ENCODE measurements around the gene FAM241A.

DNA sequence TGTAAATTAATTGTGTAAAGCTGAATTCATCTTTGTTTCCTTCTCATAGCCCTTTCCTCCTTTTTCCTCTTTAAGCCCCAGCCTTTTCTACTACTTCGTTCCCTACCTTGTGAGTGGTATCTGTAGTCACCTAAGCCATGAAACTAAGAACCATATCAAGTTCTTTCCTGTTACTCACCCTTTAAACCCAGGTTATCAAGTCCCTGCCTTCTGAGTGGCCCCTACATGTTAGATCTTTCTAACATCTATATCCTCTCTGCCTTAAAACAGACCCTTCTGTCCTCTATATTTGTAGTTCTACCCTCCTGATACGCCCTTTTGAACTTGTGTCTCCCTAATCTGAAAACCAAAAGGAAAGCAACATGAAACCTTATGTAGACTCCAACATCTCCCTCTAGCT lies 93.6 kb downstream of the FAM241A start:
- TF ChIP-seq, protein P1, sequence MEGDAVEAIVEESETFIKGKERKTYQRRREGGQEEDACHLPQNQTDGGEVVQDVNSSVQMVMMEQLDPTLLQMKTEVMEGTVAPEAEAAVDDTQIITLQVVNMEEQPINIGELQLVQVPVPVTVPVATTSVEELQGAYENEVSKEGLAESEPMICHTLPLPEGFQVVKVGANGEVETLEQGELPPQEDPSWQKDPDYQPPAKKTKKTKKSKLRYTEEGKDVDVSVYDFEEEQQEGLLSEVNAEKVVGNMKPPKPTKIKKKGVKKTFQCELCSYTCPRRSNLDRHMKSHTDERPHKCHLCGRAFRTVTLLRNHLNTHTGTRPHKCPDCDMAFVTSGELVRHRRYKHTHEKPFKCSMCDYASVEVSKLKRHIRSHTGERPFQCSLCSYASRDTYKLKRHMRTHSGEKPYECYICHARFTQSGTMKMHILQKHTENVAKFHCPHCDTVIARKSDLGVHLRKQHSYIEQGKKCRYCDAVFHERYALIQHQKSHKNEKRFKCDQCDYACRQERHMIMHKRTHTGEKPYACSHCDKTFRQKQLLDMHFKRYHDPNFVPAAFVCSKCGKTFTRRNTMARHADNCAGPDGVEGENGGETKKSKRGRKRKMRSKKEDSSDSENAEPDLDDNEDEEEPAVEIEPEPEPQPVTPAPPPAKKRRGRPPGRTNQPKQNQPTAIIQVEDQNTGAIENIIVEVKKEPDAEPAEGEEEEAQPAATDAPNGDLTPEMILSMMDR (conservative IDR thresholded peaks at IDR 0.05; ENCODE audit: low read length): no peak
- no peak for TF ChIP-seq EZH2phosphoT487 (IDR thresholded peaks at IDR 0.05; ENCODE audit: borderline replicate concordance)

Data from Loucy (cell line).